Calu3 (cell line): ENCODE results near the gene DDA1. TPM values are rescaled to one million over a fixed set of nuclear protein-coding genes. Genes with fewer than 3 reads are reported as not detected.

Experiments
- BruUV-seq: library from RNA; stranded (reverse); fragments of 400-500 nt; replicated peaks from 2 replicates; lab custom pipeline; 2021; lab: Mats Ljungman, UMichigan
- CTCF ChIA-PET: fragments of 300-600 bp; sonication (Branson Sonifier 250); formaldehyde crosslinking; loops from one replicate; lab custom pipeline; 2022; ENCODE audit warnings: antibody characterized with exemption; lab: Charles Lee
- DNase-seq: peaks from one replicate; pipeline ENCODE4 v3.0.0; 2022
- H3K27ac Mint-ChIP-seq: one replicate; pipeline ENCODE4 v1.8.0; 2022; ENCODE audit warnings: mixed read lengths; ENCODE audit not compliant: unreplicated experiment
- H3K27me3 Mint-ChIP-seq: one replicate; pipeline ENCODE4 v1.8.0; 2022; ENCODE audit warnings: mixed read lengths; ENCODE audit not compliant: unreplicated experiment
- H3K36me3 Mint-ChIP-seq: one replicate; pipeline ENCODE4 v1.8.0; 2022; ENCODE audit warnings: mild to moderate bottlenecking, moderate library complexity, mixed read lengths; ENCODE audit not compliant: insufficient read depth, unreplicated experiment
- H3K4me1 Mint-ChIP-seq: one replicate; pipeline ENCODE4 v1.8.0; 2022; ENCODE audit warnings: mild to moderate bottlenecking, low read depth, mixed read lengths; ENCODE audit not compliant: unreplicated experiment
- H3K4me3 Mint-ChIP-seq: one replicate; pipeline ENCODE4 v1.8.0; 2022; ENCODE audit warnings: mild to moderate bottlenecking, low read depth, moderate library complexity, mixed read lengths; ENCODE audit not compliant: unreplicated experiment
- H3K9me3 Mint-ChIP-seq: one replicate; pipeline ENCODE4 v1.8.0; 2022; ENCODE audit warnings: low read depth, mixed read lengths; ENCODE audit not compliant: unreplicated experiment
- intact Hi-C: fragments of 100-400 bp; cut with micrococcal nuclease; formaldehyde crosslinking; loops from one replicate; pipeline ENCODE4 v1.10.0; 2022; ENCODE audit not compliant: unreplicated experiment
- total RNA-seq: library from RNA; stranded (reverse); gene quantifications from 2 replicates; pipeline ENCODE4 v1.2.3, GENCODE V29; 2022
- TF ChIP-seq, protein P1 (sequence below): fragments of 200-600 bp; IDR thresholded peaks from one replicate; pipeline ENCODE4 v1.8.0; 2022; ENCODE audit warnings: antibody characterized with exemption; ENCODE audit not compliant: unreplicated experiment

The DDA1 gene
- total RNA-seq, 1 experiment from 2014 or later = 50.8 TPM

DNA sequence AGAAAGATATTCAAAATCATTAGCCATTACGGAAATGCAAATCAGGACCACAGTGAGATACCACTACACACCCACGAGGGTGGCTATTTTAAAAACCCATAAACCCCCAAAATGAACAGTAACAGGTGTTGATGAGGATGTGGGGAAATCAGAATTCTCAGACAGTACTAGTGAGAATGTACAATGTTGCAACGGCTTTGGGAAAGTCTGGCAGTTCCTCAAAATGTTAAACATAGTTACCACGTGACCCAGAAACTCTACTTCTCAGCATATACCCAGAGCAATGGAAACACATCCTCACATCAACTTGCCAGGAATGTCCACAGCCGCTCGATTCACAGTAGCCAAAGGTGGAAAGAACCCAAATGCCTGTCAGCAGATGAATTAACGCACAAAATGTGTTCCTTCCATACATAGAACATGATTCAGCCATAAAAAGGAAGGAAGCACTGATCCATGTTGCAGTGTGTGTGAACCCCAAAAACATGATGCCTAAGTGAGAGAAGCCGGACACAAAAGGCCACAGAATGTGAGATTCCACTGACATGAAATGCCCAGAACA is 60.7 kb downstream of the DDA1 start:
- DNase-seq = no peak
- H3K4me1 Mint-ChIP-seq = no peaks in the 10 kb centered on the region
- no TSS peak for BruUV-seq
- CTCF ChIA-PET = no interaction called here
- H3K36me3 Mint-ChIP-seq = no peaks in the 10 kb centered on the region
- TF ChIP-seq, protein P1, sequence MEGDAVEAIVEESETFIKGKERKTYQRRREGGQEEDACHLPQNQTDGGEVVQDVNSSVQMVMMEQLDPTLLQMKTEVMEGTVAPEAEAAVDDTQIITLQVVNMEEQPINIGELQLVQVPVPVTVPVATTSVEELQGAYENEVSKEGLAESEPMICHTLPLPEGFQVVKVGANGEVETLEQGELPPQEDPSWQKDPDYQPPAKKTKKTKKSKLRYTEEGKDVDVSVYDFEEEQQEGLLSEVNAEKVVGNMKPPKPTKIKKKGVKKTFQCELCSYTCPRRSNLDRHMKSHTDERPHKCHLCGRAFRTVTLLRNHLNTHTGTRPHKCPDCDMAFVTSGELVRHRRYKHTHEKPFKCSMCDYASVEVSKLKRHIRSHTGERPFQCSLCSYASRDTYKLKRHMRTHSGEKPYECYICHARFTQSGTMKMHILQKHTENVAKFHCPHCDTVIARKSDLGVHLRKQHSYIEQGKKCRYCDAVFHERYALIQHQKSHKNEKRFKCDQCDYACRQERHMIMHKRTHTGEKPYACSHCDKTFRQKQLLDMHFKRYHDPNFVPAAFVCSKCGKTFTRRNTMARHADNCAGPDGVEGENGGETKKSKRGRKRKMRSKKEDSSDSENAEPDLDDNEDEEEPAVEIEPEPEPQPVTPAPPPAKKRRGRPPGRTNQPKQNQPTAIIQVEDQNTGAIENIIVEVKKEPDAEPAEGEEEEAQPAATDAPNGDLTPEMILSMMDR = no peak
- no peak overlapping the region for H3K27ac Mint-ChIP-seq
- H3K27me3 Mint-ChIP-seq = peaks cover 9% of the 10 kb centered on the region
- intact Hi-C loops = no loop called here
- H3K4me3 Mint-ChIP-seq = no peak overlapping the region
- no peaks in the 10 kb centered on the region for H3K9me3 Mint-ChIP-seq

Other genes starting within 250 kb of the DDA1 start
- gene HAUS8, start 234.1 kb upstream of the DDA1 start, total RNA-seq = 15.7 and 20.5 TPM in 2 replicates
- gene MYO9B, start 233.8 kb upstream of the DDA1 start, total RNA-seq = 38.4 and 40.4 TPM in 2 replicates
- gene USE1, start 94.2 kb upstream of the DDA1 start, total RNA-seq = 10.7 and 11.8 TPM in 2 replicates
- 12.1 and 12.2 TPM in 2 replicates for gene OCEL1, start 83.3 kb upstream of the DDA1 start, total RNA-seq
- gene NR2F6, start 63.6 kb upstream of the DDA1 start, total RNA-seq = 33.5 and 34.6 TPM in 2 replicates
- 0.10 and 0.26 TPM in 2 replicates for gene USHBP1, start 44.8 kb upstream of the DDA1 start, total RNA-seq
- 72.9 and 75.2 TPM in 2 replicates for gene BABAM1, start 42.1 kb upstream of the DDA1 start, total RNA-seq
- gene ANKLE1, start 27.7 kb upstream of the DDA1 start, total RNA-seq = 0.32 and 0.66 TPM in 2 replicates
- 6.0 and 6.2 TPM in 2 replicates for gene ABHD8, start 6.1 kb upstream of the DDA1 start, total RNA-seq
- gene MRPL34, start 3.7 kb upstream of the DDA1 start, total RNA-seq = 37.9 and 38.4 TPM in 2 replicates
- gene ANO8, start 25.3 kb downstream of the DDA1 start, total RNA-seq = 9.6 and 10.5 TPM in 2 replicates
- gene GTPBP3, start 28.0 kb downstream of the DDA1 start, total RNA-seq = 30.6 and 40.9 TPM in 2 replicates
- gene PLVAP, start 67.8 kb downstream of the DDA1 start, total RNA-seq = not detected in 2 replicates
- not detected in 2 replicates for gene CCDC194, start 84.6 kb downstream of the DDA1 start, total RNA-seq
- 0.94 and 10.4 TPM in 2 replicates for gene BST2, start 96.1 kb downstream of the DDA1 start, total RNA-seq
- gene MVB12A, start 110.5 kb downstream of the DDA1 start, total RNA-seq = 35.6 and 41.1 TPM in 2 replicates
- 0.32 and 0.59 TPM in 2 replicates for gene TMEM221, start 139.1 kb downstream of the DDA1 start, total RNA-seq
- gene NXNL1, start 151.4 kb downstream of the DDA1 start, total RNA-seq = not detected in 2 replicates
- gene SLC27A1, start 161.0 kb downstream of the DDA1 start, total RNA-seq = 42.5 and 47.3 TPM in 2 replicates
- gene PGLS, start 202.1 kb downstream of the DDA1 start, total RNA-seq = 75.5 and 78.1 TPM in 2 replicates
- 69.8 and 79.1 TPM in 2 replicates for gene COLGALT1, start 246.1 kb downstream of the DDA1 start, total RNA-seq